BE2C (cell line): Measurements from ENCODE around the gene DOCK6.

Experiments
- DNase-seq: peaks from one replicate; pipeline ENCODE4 v3.0.0-alpha.2; 2020
- H3K27me3 ChIP-seq: fragments of 250-450 bp; sonication (Bioruptor Pico); 2 replicates; pipeline ENCODE4 v1.5.1; 2020; ENCODE audit warnings: mild to moderate bottlenecking
- H3K36me3 ChIP-seq: fragments of 250-450 bp; sonication (Bioruptor Pico); 2 replicates; pipeline ENCODE4 v1.5.1; 2020; ENCODE audit warnings: mild to moderate bottlenecking
- H3K4me1 ChIP-seq: fragments of 250-450 bp; sonication (Bioruptor Pico); 2 replicates; pipeline ENCODE4 v1.5.1; 2020
- H3K4me3 ChIP-seq: 2 replicates; pipeline ENCODE4 v1.5.1; 2011; ENCODE audit warnings: low read depth, low read length
- H3K9me3 ChIP-seq: fragments of 250-450 bp; sonication (Bioruptor Pico); 2 replicates; pipeline ENCODE4 v1.5.1; 2020
- TF ChIP-seq, protein P1 (sequence below): IDR thresholded peaks from 2 replicates; pipeline ENCODE4 v1.5.1; 2012; ENCODE audit warnings: mild to moderate bottlenecking, low read depth, low read length

Gene DOCK6

GRCh38 chr19:11242864-11243797, 19.2 kb downstream of the DOCK6 start:
- H3K4me1 ChIP-seq: peaks cover 2% of the 10 kb centered on the region; the same call in 1 of the 2 replicates
- peak; percentile 97 for DNase-seq
- TF ChIP-seq, protein P1, sequence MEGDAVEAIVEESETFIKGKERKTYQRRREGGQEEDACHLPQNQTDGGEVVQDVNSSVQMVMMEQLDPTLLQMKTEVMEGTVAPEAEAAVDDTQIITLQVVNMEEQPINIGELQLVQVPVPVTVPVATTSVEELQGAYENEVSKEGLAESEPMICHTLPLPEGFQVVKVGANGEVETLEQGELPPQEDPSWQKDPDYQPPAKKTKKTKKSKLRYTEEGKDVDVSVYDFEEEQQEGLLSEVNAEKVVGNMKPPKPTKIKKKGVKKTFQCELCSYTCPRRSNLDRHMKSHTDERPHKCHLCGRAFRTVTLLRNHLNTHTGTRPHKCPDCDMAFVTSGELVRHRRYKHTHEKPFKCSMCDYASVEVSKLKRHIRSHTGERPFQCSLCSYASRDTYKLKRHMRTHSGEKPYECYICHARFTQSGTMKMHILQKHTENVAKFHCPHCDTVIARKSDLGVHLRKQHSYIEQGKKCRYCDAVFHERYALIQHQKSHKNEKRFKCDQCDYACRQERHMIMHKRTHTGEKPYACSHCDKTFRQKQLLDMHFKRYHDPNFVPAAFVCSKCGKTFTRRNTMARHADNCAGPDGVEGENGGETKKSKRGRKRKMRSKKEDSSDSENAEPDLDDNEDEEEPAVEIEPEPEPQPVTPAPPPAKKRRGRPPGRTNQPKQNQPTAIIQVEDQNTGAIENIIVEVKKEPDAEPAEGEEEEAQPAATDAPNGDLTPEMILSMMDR: peak; percentile 66
- no peaks in the 10 kb centered on the region for H3K9me3 ChIP-seq
- H3K27me3 ChIP-seq: no peaks in the 10 kb centered on the region
- no peaks in the 10 kb centered on the region for H3K36me3 ChIP-seq
- peak overlapping the region; percentile 47 for H3K4me3 ChIP-seq

DNA sequence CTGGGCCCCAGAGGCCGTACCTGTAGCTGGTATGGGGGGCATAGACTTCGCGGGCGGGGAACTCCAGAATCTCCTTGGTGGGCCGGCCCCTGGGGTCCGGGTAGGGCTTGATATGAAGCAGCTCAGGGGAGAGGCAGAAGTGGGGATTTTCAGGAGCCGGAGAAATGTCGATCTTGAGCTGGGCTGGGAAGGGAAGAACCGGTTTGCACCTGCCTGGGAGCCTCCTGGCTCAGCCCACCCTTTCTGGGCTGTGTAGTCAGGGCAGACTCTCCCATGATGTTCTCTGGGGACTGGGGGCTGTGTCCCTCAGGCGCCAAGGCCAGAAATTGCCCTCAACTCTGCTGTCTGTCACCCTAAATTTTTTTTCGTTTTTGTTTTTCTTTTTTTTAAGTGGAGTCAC, 20.3 kb downstream of the DOCK6 start:
- TF ChIP-seq, protein P1: no peak
- no peak for DNase-seq
- Histone ChIP-seq H3K36me3 (no peaks in the 10 kb centered on the region), H3K27me3 (no peaks in the 10 kb centered on the region), H3K4me3 (no peak overlapping the region), H3K9me3 (no peaks in the 10 kb centered on the region), H3K4me1 (peaks cover 2% of the 10 kb centered on the region; the same call in 1 of the 2 replicates)

DNA sequence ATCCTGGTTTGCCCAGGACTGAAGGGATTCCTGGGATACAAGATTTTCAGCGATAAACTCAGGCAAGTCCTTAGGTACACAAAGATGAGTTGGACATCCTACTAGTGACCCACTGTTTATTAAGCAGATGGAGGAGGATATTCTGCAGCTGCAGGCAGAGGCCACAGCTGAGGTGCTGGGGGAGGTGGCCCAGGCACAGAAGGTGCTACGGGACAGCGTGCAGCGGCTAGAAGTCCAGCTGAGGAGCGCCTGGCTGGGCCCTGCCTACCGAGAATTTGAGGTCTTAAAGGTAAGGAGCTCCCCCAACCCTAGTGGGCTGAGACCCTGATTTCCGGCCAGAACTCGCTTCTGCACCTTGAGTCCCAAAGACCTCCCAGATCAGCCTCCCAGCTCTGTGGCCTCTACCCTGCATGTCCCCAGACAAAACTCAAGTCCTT, 22.3 kb downstream of the DOCK6 start:
- no peak for DNase-seq
- TF ChIP-seq, protein P1: no peak
- peaks cover 2% of the 10 kb centered on the region; the same call in 1 of the 2 replicates for H3K4me1 ChIP-seq
- no peaks in the 10 kb centered on the region for H3K27me3 ChIP-seq
- no peaks in the 10 kb centered on the region for H3K9me3 ChIP-seq
- no peaks in the 10 kb centered on the region for H3K36me3 ChIP-seq
- H3K4me3 ChIP-seq: no peak overlapping the region

DNA sequence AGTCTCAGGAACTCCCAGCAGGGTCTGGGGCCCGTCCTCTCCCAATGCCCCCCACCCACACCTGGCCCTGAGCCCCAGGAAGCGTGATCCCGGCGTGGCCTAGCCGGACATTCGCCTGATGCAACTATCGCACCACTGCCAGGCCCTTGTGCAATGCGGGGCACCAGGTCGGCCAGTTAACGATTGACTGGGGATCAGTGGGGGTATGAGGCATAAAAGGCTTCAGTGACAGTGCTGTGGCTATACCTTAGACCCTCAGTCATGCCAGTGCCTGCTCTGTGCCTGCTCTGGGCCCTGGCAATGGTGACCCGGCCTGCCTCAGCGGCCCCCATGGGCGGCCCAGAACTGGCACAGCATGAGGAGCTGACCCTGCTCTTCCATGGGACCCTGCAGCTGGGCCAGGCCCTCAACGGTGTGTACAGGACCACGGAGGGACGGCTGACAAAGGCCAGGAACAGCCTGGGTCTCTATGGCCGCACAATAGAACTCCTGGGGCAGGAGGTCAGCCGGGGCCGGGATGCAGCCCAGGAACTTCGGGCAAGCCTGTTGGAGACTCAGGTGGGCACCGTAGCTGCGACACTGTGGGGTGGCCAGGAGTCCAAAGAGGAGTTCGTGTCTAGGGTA, 22.8 kb downstream of the DOCK6 start, which contains the start of gene ANGPTL8:
Gene ANGPTL8, plus strand, starts transcription at position 243 of the 624 bp plus-strand sequence. Its CDS starts 19 bp downstream, at position 262.
- TF ChIP-seq, protein P1: no peak
- no peak within 1 kb of the TSS for H3K4me3 ChIP-seq

DNA sequence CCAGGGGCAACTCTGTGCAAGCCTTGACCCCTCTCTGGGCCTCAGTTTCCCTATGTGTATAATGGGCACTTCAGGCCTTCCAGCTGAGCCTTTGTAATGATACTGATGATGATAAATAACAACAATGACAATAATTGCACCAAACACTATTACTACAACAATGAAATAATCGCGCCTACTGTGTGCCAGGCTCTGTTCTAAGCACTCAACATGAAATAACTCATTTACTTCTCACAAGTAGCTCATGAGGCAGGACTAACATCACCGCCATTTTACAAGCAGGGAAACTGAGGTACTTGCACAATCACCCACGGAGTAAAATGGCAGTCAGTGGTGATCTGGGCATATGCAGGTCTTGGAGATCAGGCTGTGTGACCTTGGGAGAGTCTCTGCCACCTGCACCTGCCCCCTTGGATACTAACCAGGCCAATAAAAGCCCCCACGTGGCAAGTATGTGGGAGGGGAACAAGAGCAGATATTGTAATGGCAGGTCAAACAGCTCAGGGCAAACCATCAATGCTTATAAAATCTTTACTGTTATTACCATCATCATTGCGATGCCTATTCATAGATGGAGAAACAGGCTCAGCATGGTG, 23.4 kb downstream of the DOCK6 start:
- Histone ChIP-seq H3K27me3 (no peaks in the 10 kb centered on the region), H3K4me3 (no peak overlapping the region), H3K9me3 (no peaks in the 10 kb centered on the region), H3K4me1 (peaks cover 2% of the 10 kb centered on the region; the same call in 1 of the 2 replicates), H3K36me3 (no peaks in the 10 kb centered on the region)
- DNase-seq: no peak
- TF ChIP-seq, protein P1: no peak

More for the DNA sequence above, 22.8 kb downstream of the DOCK6 start, which contains the start of gene ANGPTL8:
- no peak for DNase-seq
- Histone ChIP-seq H3K9me3 (no peaks in the 10 kb centered on the region), H3K36me3 (no peaks in the 10 kb centered on the region), H3K4me1 (peaks cover 2% of the 10 kb centered on the region; the same call in 1 of the 2 replicates), H3K27me3 (no peaks in the 10 kb centered on the region)
